GM18873 (cell line): ENCODE data around the gene KCTD8.

Source experiments
- ATAC-seq: cut with Tn5 transposase; IDR thresholded peaks from one replicate; pipeline ENCODE4 v1.9.1; 2021; ENCODE audit warnings: mild to moderate bottlenecking, moderate library complexity, moderate number of reproducible peaks; ENCODE audit not compliant: unreplicated experiment, low FRiP score

KCTD8 gene

GRCh38 chr4:44448521-44449461, at the start of gene KCTD8:
KCTD8 (minus strand) TSS chr4:44448809.
- ATAC-seq, result peak; percentile 93

GRCh38 chr4:44494810-44495701, 46.4 kb upstream of the KCTD8 start:
- ATAC-seq, result no peak

- ATAC-seq, result no peak
Observed at GRCh38 chr4:44493924-44494323, 45.3 kb upstream of the KCTD8 start.

- ATAC-seq, result no peak
Observed at GRCh38 chr4:44487341-44487740, 38.7 kb upstream of the KCTD8 start.

GRCh38 chr4:44479731-44480130, 31.1 kb upstream of the KCTD8 start:
- ATAC-seq, result no peak

GRCh38 chr4:44462259-44462658, 13.7 kb upstream of the KCTD8 start:
- ATAC-seq, result no peak

- peak; percentile 4 for ATAC-seq
Observed at GRCh38 chr4:44447563-44448504, 775 bp downstream of the KCTD8 start.

- ATAC-seq, result no peak
Observed at GRCh38 chr4:44446801-44447562, 1.6 kb downstream of the KCTD8 start.

GRCh38 chr4:44446191-44446590, 2.4 kb downstream of the KCTD8 start:
- ATAC-seq, result no peak

- ATAC-seq, result no peak
Observed at GRCh38 chr4:44438687-44439086, 9.9 kb downstream of the KCTD8 start.

- ATAC-seq, result no peak
Observed at GRCh38 chr4:44434247-44434646, 14.4 kb downstream of the KCTD8 start.

GRCh38 chr4:44425614-44426208, 22.9 kb downstream of the KCTD8 start:
- ATAC-seq, result no peak

- no peak for ATAC-seq
Observed at GRCh38 chr4:44422912-44423311, 25.7 kb downstream of the KCTD8 start.

- ATAC-seq, result no peak
Observed at GRCh38 chr4:44421330-44422065, 27.1 kb downstream of the KCTD8 start.

GRCh38 chr4:44415251-44415650, 33.4 kb downstream of the KCTD8 start:
- no peak for ATAC-seq

GRCh38 chr4:44368413-44369167, 80.0 kb downstream of the KCTD8 start:
- ATAC-seq, result no peak

GRCh38 chr4:44354172-44354571, 94.4 kb downstream of the KCTD8 start:
- ATAC-seq, result no peak

GRCh38 chr4:44351069-44351468, 97.5 kb downstream of the KCTD8 start:
- ATAC-seq, result no peak
